ENCODE data around the gene DEGS1.
A peak's percentile ranks its signal among the peaks of the same experiment; 100 is the strongest.

Gene DEGS1

GRCh38 chr1:224169718-224170270 is 13.2 kb upstream of the DEGS1 start:
- Histone ChIP-seq H3K27me3 (replicated peaks; ENCODE audit: insufficient read depth, low read length) (no peaks in the 10 kb centered on the region), H3K4me1 (ENCODE audit: low read length) (peaks cover 15% of the 10 kb centered on the region), H3K4me2 (ENCODE audit: low read depth, low read length) (peak overlapping the region; percentile 65; the same call in 1 of the 2 replicates), H3F3A (ENCODE audit: insufficient read depth, low read length) (peaks cover 8% of the 10 kb centered on the region), H3K36me3 (replicated peaks; ENCODE audit: insufficient read depth, low read length) (no peaks in the 10 kb centered on the region), H3K9me3 (replicated peaks; ENCODE audit: insufficient read depth, low read length) (no peaks in the 10 kb centered on the region), H3K9me2 (replicated peaks; ENCODE audit: insufficient read depth, low read length) (no peaks in the 10 kb centered on the region), H3K9ac (ENCODE audit: low read length) (no peak overlapping the region), H3K4me3 (ENCODE audit: low read length) (no peak overlapping the region), H2AFZ (ENCODE audit: low read length) (no peak overlapping the region), H3K27ac (ENCODE audit: low read length) (no peak overlapping the region), H3K79me2 (ENCODE audit: low read length) (no peaks in the 10 kb centered on the region), H4K20me1 (ENCODE audit: insufficient read depth, low read length) (no peaks in the 10 kb centered on the region)
- DNase-seq: no peak
- no peak for TF ChIP-seq EZH2phosphoT487 (IDR thresholded peaks at IDR 0.05; ENCODE audit: low read length)
- no peak for TF ChIP-seq EZH2 (optimal IDR thresholded peaks at IDR 0.05; ENCODE audit: low read depth, low read length)
- TF ChIP-seq CTCF (IDR thresholded peaks at IDR 0.05; ENCODE audit: low read length): no peak

DNA sequence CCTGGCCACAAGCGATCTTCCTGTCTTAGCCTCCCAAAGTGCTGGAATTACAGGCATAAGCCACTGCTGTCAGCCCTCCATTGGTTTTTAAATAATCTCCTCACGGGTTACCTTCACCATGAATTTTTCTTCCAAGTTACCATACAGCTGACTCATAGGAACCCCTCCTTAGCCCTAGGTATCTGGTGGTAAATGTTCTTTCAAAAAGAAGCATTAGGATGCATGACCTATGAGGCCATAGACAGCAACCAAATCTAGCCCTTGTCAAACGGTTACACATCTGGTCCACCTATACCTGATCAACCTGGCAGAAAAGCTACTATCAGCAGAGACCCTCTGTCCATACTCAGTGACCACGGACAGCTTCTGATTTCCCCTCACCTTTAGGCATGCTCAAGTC is 12.7 kb upstream of the DEGS1 start:
- peaks cover 8% of the 10 kb centered on the region for H3F3A ChIP-seq (ENCODE audit: insufficient read depth, low read length)
- no peaks in the 10 kb centered on the region for H3K36me3 ChIP-seq (replicated peaks; ENCODE audit: insufficient read depth, low read length)
- no peak overlapping the region for H3K9ac ChIP-seq (ENCODE audit: low read length)
- H4K20me1 ChIP-seq (ENCODE audit: insufficient read depth, low read length): no peaks in the 10 kb centered on the region
- no peaks in the 10 kb centered on the region for H3K27me3 ChIP-seq (replicated peaks; ENCODE audit: insufficient read depth, low read length)
- H3K4me2 ChIP-seq (ENCODE audit: low read depth, low read length): no peak overlapping the region
- H3K9me2 ChIP-seq (replicated peaks; ENCODE audit: insufficient read depth, low read length): no peaks in the 10 kb centered on the region
- H3K79me2 ChIP-seq (ENCODE audit: low read length): no peaks in the 10 kb centered on the region
- H3K4me3 ChIP-seq (ENCODE audit: low read length): no peak overlapping the region
- peaks cover 15% of the 10 kb centered on the region for H3K4me1 ChIP-seq (ENCODE audit: low read length)
- no peaks in the 10 kb centered on the region for H3K9me3 ChIP-seq (replicated peaks; ENCODE audit: insufficient read depth, low read length)
- no peak overlapping the region for H3K27ac ChIP-seq (ENCODE audit: low read length)
- TF ChIP-seq EZH2phosphoT487 (IDR thresholded peaks at IDR 0.05; ENCODE audit: low read length) (no peak), CTCF (IDR thresholded peaks at IDR 0.05; ENCODE audit: low read length) (no peak), EZH2 (optimal IDR thresholded peaks at IDR 0.05; ENCODE audit: low read depth, low read length) (no peak)
- H2AFZ ChIP-seq (ENCODE audit: low read length): no peak overlapping the region
- DNase-seq: no peak

DNA sequence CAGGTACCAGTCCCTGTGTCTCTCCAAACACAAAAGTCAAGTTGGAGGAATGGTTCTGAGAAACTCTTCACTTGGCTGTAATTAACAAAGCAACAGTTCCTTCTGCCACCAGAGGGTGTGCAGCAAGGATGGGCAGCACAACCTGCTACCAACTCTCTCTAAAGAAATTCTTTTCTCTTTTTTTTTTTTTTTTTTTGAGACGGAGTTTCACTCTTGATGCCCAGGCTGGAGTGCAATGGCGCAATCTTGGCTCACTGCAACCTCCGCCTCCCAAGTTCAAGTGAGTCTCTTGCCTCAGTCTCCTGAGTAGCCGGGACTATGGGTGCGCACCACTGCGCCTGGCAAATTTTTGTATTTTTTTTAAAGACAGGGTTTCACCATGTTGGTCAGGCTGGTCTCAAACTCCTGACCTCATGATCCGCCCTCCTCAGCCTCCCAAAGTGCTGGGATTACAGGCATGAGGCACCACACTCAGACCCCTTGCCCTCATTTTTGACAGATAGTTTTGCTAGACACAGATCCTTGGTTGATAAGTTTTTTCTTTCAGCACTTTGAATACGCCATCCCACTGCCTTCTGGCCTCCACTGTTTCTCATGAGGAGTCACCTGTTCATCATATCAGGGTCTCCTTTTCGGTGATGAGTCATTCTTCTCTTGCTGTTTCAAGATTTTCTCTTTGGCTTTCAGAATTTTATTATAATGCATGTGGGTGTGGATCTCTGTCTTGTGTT is 12.1 kb upstream of the DEGS1 start:
- Histone ChIP-seq H3K27ac (ENCODE audit: low read length) (no peak overlapping the region), H3F3A (ENCODE audit: insufficient read depth, low read length) (peaks cover 8% of the 10 kb centered on the region), H3K4me2 (ENCODE audit: low read depth, low read length) (no peak overlapping the region), H3K79me2 (ENCODE audit: low read length) (no peaks in the 10 kb centered on the region), H3K9me3 (replicated peaks; ENCODE audit: insufficient read depth, low read length) (no peaks in the 10 kb centered on the region), H2AFZ (ENCODE audit: low read length) (no peak overlapping the region), H3K4me1 (ENCODE audit: low read length) (peaks cover 15% of the 10 kb centered on the region), H3K9ac (ENCODE audit: low read length) (no peak overlapping the region), H3K4me3 (ENCODE audit: low read length) (no peak overlapping the region), H4K20me1 (ENCODE audit: insufficient read depth, low read length) (no peaks in the 10 kb centered on the region), H3K27me3 (replicated peaks; ENCODE audit: insufficient read depth, low read length) (no peaks in the 10 kb centered on the region), H3K9me2 (replicated peaks; ENCODE audit: insufficient read depth, low read length) (no peaks in the 10 kb centered on the region), H3K36me3 (replicated peaks; ENCODE audit: insufficient read depth, low read length) (no peaks in the 10 kb centered on the region)
- peak; percentile 51 for TF ChIP-seq CTCF (IDR thresholded peaks at IDR 0.05; ENCODE audit: low read length)
- no peak for TF ChIP-seq EZH2 (optimal IDR thresholded peaks at IDR 0.05; ENCODE audit: low read depth, low read length)
- TF ChIP-seq EZH2phosphoT487 (IDR thresholded peaks at IDR 0.05; ENCODE audit: low read length): no peak
- peak; percentile 59 for DNase-seq

Data from MM.1S (cell line).